GM12878 (cell line): ENCODE results near the gene IDH3B. TPM values are rescaled to one million over a fixed set of nuclear protein-coding genes. Genes with fewer than 3 reads are reported as not detected.

Experiments
- ATAC-seq: fragments of 200-7000 bp; cut with Tn5 transposase; 3 replicates; pipeline ENCODE4 v1.9.1; 2020; ENCODE audit warnings: mild to moderate bottlenecking, moderate library complexity
- BruUV-seq: library from RNA; stranded (reverse); fragments of 400-500 nt; replicated peaks from 2 replicates; lab custom pipeline; 2021; lab: Mats Ljungman, UMichigan
- CTCF ChIA-PET: fragments of 300-600 bp; sonication (Branson Sonifier 250); formaldehyde crosslinking; extraction: SDS; loops from one replicate; lab custom pipeline; 2021; ENCODE audit warnings: inconsistent platforms; lab: Yijun Ruan, JAX
- POLR2A ChIA-PET: fragments of 350-600 bp; formaldehyde crosslinking; extraction: SDS; loops from one replicate; lab custom pipeline; 2021; ENCODE audit warnings: inconsistent platforms; lab: Charles Lee
- RAD21 ChIA-PET: fragments of 300-600 bp; sonication (Branson Sonifier 250); formaldehyde crosslinking; loops from one replicate; lab custom pipeline; 2023; ENCODE audit warnings: antibody characterized with exemption; ENCODE audit not compliant: unreplicated experiment; lab: Charles Lee
- SMC1A ChIA-PET: fragments of 300-600 bp; sonication (Branson Sonifier 250); formaldehyde crosslinking; loops from one replicate; lab custom pipeline; 2023; ENCODE audit not compliant: unreplicated experiment, uncharacterized antibody; lab: Charles Lee
- DNase-seq: peaks from one replicate; pipeline ENCODE4 v3.0.0-alpha.2; 2011; ENCODE audit warnings: low read depth, low spot score
- FAIRE-seq: peaks from 3 replicates; lab custom pipeline; 2011; peaks lifted over from hg19 to GRCh38; lab: Jason Lieb, UNC
- H2AFZ ChIP-seq: 2 replicates; pipeline ENCODE4 v1.6.0; 2011; ENCODE audit warnings: low read depth, low read length, control low read depth; ENCODE audit not compliant: control insufficient read depth
- H3K27ac ChIP-seq: 2 replicates; pipeline ENCODE4 v1.5.1; 2011; ENCODE audit warnings: control low read depth; ENCODE audit not compliant: control insufficient read depth, insufficient read depth
- H3K27me3 ChIP-seq, 2 experiments: replicated peaks in 1 of 2; 2 replicates each; pipeline versions ENCODE4 v1.6.0 to v1.6.1; 2011; ENCODE audit warnings: low read length in 1 of 2; ENCODE audit not compliant: control insufficient read depth in 2 of 2, insufficient read depth in 2 of 2
- H3K36me3 ChIP-seq, 2 experiments: 2 replicates each; pipeline ENCODE4 v1.5.1; 2011; ENCODE audit warnings: low read length in 1 of 2; ENCODE audit not compliant: control insufficient read depth in 2 of 2, insufficient read depth in 2 of 2
- H3K4me1 ChIP-seq: 2 replicates; pipeline ENCODE4 v1.6.1; 2011; ENCODE audit warnings: mild to moderate bottlenecking, low read length, moderate library complexity, mixed read lengths; ENCODE audit not compliant: control insufficient read depth, insufficient read depth
- H3K4me2 ChIP-seq: 2 replicates; pipeline ENCODE4 v1.6.0; 2011; ENCODE audit warnings: control low read depth; ENCODE audit not compliant: control insufficient read depth, insufficient read depth
- H3K4me3 ChIP-seq: fragments of 200-600 bp; sonication (generic); 2 replicates; pipeline ENCODE4 v1.5.1; 2016
- H3K79me2 ChIP-seq: 2 replicates; pipeline ENCODE4 v1.6.0; 2011; ENCODE audit warnings: low read length; ENCODE audit not compliant: control insufficient read depth, insufficient read depth
- H3K9ac ChIP-seq: 2 replicates; pipeline ENCODE4 v1.8.0; 2011; ENCODE audit warnings: low read length, control low read depth, mixed read lengths; ENCODE audit not compliant: control insufficient read depth, insufficient read depth
- H3K9me3 ChIP-seq: replicated peaks from 3 replicates; pipeline ENCODE4 v1.5.1; 2011; ENCODE audit warnings: mild to moderate bottlenecking, low read length; ENCODE audit not compliant: control insufficient read depth, insufficient read depth
- H4K20me1 ChIP-seq: 2 replicates; pipeline ENCODE4 v1.6.0; 2011; ENCODE audit not compliant: control insufficient read depth, insufficient read depth
- FOS ChIP-seq: IDR thresholded peaks from 3 replicates; pipeline ENCODE4 v1.6.1; 2011; ENCODE audit warnings: borderline replicate concordance; ENCODE audit not compliant: insufficient read length; ENCODE audit errors: extremely low read depth
- MEF2A ChIP-seq: IDR thresholded peaks from 2 replicates; pipeline ENCODE4 v1.6.1; 2011; ENCODE audit warnings: low read depth, mild to moderate bottlenecking, low read length, moderate library complexity; ENCODE audit not compliant: insufficient read depth
- POLR2AphosphoS2 ChIP-seq: IDR thresholded peaks from 2 replicates; pipeline ENCODE4 v1.6.1; 2011; ENCODE audit warnings: low read depth, mild to moderate bottlenecking, low read length, improper control_type of control experiment, moderate library complexity
- RCOR1 ChIP-seq: conservative IDR thresholded peaks from 2 replicates; pipeline ENCODE4 v1.6.1; 2012; ENCODE audit warnings: low read depth, low read length, improper control_type of control experiment
- SUZ12 ChIP-seq: fragments of 200-600 bp; sonication (generic); IDR thresholded peaks from one replicate; pipeline ENCODE4 v1.6.1; 2018; ENCODE audit warnings: antibody characterized with exemption, mild to moderate bottlenecking; ENCODE audit not compliant: unreplicated experiment
- TCF3 ChIP-seq: IDR thresholded peaks from 2 replicates; pipeline ENCODE4 v1.6.1; 2012; ENCODE audit warnings: low read depth, mild to moderate bottlenecking, low read length, borderline replicate concordance; ENCODE audit not compliant: insufficient read depth
- YY1 ChIP-seq: IDR thresholded peaks from 2 replicates; pipeline ENCODE4 v1.6.1; 2011; ENCODE audit warnings: low read depth, mild to moderate bottlenecking, low read length
- WGBS: methylation state at CpG from one replicate; pipeline ENCODE4 v1.1.6; 2016; ENCODE audit warnings: low lambda C conversion rate; ENCODE audit not compliant: insufficient replicate concordance, insufficient coverage; ENCODE audit errors: missing lambda C conversion rate; 5-methylcytosine and 5-hydroxymethylcytosine counted together
- in situ Hi-C: fragments of 300-500 bp; cut with MboI; formaldehyde crosslinking; loops from 9 replicates; pipeline ENCODE4 v1.14.3; 2018; ENCODE audit warnings: mixed read lengths
- intact Hi-C: fragments of 100-400 bp; cut with micrococcal nuclease; formaldehyde crosslinking; loops from one replicate; pipeline ENCODE4 v1.14.2; 2022; ENCODE audit not compliant: unreplicated experiment
- polyA plus RNA-seq, 11 experiments: library from polyadenylated mRNA; depleted of rRNA in 4 of 11; unstranded in 6 of 11; stranded (reverse) in 5 of 11; fragments of >200 nt; fragmentation: Nextera tagmentation in 4 of 11; fragmentation: Illumina TruSeq in 1 of 11; extraction: Ambion mirVana in 4 of 11; extraction: Trizol in 1 of 11; gene quantifications; 1 replicate in 1 of 11; 2 replicates in 10 of 11; pipeline versions ENCODE4 v1.2.1 to v1.2.3, GENCODE V29; 2011 to 2016; ENCODE audit warnings: inconsistent platforms in 2 of 11, missing spikeins in 2 of 11, low read depth in 1 of 11
- total RNA-seq, 4 experiments: library from RNA; depleted of rRNA in 3 of 4; stranded (reverse); fragments of >200 nt in 3 of 4; fragmentation: Illumina TruSeq in 1 of 4; extraction: Trizol in 1 of 4; gene quantifications; 2 replicates each; pipeline versions ENCODE4 v1.2.1 to v1.2.3, GENCODE V29; 2013 to 2021
- TF ChIP-seq, protein P1 (sequence below): fragments of 450-650 bp; IDR thresholded peaks from 2 replicates; pipeline ENCODE4 v1.6.1; 2017; ENCODE audit warnings: borderline replicate concordance
- TF ChIP-seq, protein P2 (sequence below): fragments of 450-650 bp; IDR thresholded peaks from 2 replicates; pipeline ENCODE4 v1.6.1; 2016; ENCODE audit warnings: mild to moderate bottlenecking, moderate library complexity, borderline replicate concordance

The IDH3B gene
- total and polyA plus RNA-seq, 10 of the 15 experiments (the other 5 are each of a cell fraction or from before 2014, with no cell fraction given), result 65.3 to 177 (median 121) TPM

DNA sequence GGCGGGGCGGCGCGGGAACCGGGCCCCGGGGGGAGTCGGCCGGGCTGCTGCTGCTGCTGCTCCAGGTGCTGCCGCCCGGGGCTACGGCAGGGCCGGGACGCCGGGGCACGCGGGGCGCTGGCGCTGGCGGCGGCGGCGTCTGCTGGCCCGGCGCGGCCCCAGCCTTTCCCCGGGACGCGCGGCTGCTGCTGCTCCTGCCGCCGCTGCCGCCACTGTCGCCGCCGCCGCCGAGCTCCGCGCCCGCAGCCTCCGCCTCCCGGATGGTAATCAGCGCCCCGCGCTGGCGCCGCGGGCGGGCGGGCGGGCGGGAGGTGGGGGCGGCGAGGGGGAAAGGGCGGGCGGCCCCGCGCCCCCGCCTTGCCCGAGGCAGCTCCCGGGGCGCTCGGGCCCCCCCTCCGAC lies 28.9 kb upstream of the IDH3B start:
- no peak overlapping the region for H3K4me3 ChIP-seq
- TF ChIP-seq MEF2A (no peak), TCF3 (no peak), RCOR1 (no peak)
- BruUV-seq, result no TSS peak
- no peak overlapping the region for H3K27ac ChIP-seq
- in situ Hi-C loops (no loop called here), intact Hi-C loops (no loop called here)
- H3K4me1 ChIP-seq, result no peaks in the 10 kb centered on the region
- no CpG with 5 or more reads among the region's 64 CpGs for WGBS
- FAIRE-seq (no peak), DNase-seq (no peak), ATAC-seq (no peak)
- peaks cover 10 to 26% of the 10 kb centered on the region in 2 experiments for H3K27me3 ChIP-seq
- H3K4me2 ChIP-seq, result peak overlapping the region; percentile 48; the same call in 1 of the 2 replicates
- ChIA-PET CTCF (no interaction called here), RAD21 (no interaction called here), POLR2A (no interaction called here), SMC1A (no interaction called here)
- no peak overlapping the region for H3K9ac ChIP-seq
- no peaks in the 10 kb centered on the region for H3K79me2 ChIP-seq
- no peaks in the 10 kb centered on the region for H4K20me1 ChIP-seq
- no peaks in the 10 kb centered on the region for H3K36me3 ChIP-seq
- no peaks in the 10 kb centered on the region for H3K9me3 ChIP-seq
- H2AFZ ChIP-seq, result no peak overlapping the region

- ATAC-seq, result no peak; the same call in 2 of the 3 replicates
- H3K9me3 ChIP-seq, result no peaks in the 10 kb centered on the region
- peak within 1 kb of the TSS; percentile 48; the same call in 1 of the 2 replicates for H3K4me2 ChIP-seq
- H3K36me3 ChIP-seq, result no peaks in the 10 kb centered on the region
- WGBS, result 14% methylated on average over 50 of the region's 106 CpGs
- no TSS peak for BruUV-seq
- in situ Hi-C loops (no loop called here), intact Hi-C loops (no loop called here)
- H3K79me2 ChIP-seq, result no peaks in the 10 kb centered on the region
- no peak for FAIRE-seq
- H3K4me3 ChIP-seq, result no peak within 1 kb of the TSS; the same call in 1 of the 2 replicates
- no peaks in the 10 kb centered on the region for H3K4me1 ChIP-seq
- DNase-seq, result no peak
- H3K9ac ChIP-seq, result no peak within 1 kb of the TSS
- CTCF ChIA-PET, result no interaction called here
- no peak within 1 kb of the TSS for H3K27ac ChIP-seq
- peaks cover 10 to 26% of the 10 kb centered on the region in 2 experiments for H3K27me3 ChIP-seq
- no peaks in the 10 kb centered on the region for H4K20me1 ChIP-seq
- SMC1A ChIA-PET, result no interaction called here
- H2AFZ ChIP-seq, result no peak within 1 kb of the TSS
- RAD21 ChIA-PET, result no interaction called here
- POLR2A ChIA-PET, result no interaction called here
- no peak for TF ChIP-seq POLR2AphosphoS2
- TF ChIP-seq YY1, result no peak
- TF ChIP-seq, protein P1, sequence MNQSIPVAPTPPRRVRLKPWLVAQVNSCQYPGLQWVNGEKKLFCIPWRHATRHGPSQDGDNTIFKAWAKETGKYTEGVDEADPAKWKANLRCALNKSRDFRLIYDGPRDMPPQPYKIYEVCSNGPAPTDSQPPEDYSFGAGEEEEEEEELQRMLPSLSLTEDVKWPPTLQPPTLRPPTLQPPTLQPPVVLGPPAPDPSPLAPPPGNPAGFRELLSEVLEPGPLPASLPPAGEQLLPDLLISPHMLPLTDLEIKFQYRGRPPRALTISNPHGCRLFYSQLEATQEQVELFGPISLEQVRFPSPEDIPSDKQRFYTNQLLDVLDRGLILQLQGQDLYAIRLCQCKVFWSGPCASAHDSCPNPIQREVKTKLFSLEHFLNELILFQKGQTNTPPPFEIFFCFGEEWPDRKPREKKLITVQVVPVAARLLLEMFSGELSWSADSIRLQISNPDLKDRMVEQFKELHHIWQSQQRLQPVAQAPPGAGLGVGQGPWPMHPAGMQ, result no peak
- TF ChIP-seq SUZ12, result peak; percentile 91
- TF ChIP-seq, protein P2, sequence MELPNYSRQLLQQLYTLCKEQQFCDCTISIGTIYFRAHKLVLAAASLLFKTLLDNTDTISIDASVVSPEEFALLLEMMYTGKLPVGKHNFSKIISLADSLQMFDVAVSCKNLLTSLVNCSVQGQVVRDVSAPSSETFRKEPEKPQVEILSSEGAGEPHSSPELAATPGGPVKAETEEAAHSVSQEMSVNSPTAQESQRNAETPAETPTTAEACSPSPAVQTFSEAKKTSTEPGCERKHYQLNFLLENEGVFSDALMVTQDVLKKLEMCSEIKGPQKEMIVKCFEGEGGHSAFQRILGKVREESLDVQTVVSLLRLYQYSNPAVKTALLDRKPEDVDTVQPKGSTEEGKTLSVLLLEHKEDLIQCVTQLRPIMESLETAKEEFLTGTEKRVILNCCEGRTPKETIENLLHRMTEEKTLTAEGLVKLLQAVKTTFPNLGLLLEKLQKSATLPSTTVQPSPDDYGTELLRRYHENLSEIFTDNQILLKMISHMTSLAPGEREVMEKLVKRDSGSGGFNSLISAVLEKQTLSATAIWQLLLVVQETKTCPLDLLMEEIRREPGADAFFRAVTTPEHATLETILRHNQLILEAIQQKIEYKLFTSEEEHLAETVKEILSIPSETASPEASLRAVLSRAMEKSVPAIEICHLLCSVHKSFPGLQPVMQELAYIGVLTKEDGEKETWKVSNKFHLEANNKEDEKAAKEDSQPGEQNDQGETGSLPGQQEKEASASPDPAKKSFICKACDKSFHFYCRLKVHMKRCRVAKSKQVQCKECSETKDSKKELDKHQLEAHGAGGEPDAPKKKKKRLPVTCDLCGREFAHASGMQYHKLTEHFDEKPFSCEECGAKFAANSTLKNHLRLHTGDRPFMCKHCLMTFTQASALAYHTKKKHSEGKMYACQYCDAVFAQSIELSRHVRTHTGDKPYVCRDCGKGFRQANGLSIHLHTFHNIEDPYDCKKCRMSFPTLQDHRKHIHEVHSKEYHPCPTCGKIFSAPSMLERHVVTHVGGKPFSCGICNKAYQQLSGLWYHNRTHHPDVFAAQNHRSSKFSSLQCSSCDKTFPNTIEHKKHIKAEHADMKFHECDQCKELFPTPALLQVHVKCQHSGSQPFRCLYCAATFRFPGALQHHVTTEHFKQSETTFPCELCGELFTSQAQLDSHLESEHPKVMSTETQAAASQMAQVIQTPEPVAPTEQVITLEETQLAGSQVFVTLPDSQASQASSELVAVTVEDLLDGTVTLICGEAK, result no peak
- no peak for TF ChIP-seq FOS
Observed at GRCh38 chr20:2692036-2692885, 28.2 kb upstream of the IDH3B start, which contains the start of gene EBF4. Gene EBF4 (plus strand): TSS chr20:2692780. CDS start chr20:2693646, 866 bp downstream.
